Right lobe of liver (tissue), 4 donors: ENCODE data around the gene VWA7.

ENCODE experiments used
- CTCF ChIP-seq, 4 donors: fragments of 200-600 bp in 3 of 4; fragments of 450-650 bp in 1 of 4; IDR thresholded peaks; one replicate each; pipeline versions ENCODE4 v1.5.1 to v1.8.0; 2016 to 2022; ENCODE audit warnings: antibody characterized with exemption in 4 of 4, mild to moderate bottlenecking in 2 of 4
- POLR2A ChIP-seq: fragments of 450-650 bp; IDR thresholded peaks from one replicate; pipeline ENCODE4 v1.6.1; 2017; ENCODE audit warnings: antibody characterized with exemption, mild to moderate bottlenecking
- donor health status: DM: no; HTN: no; CAD: no.
- donor health status: DM: no; HTN: no; CAD: no.
- donor health status: DM: no; HTN: yes; CAD: no.

- TF ChIP-seq CTCF (IDR thresholded peaks at IDR 0.05) (no peak), POLR2A (no peak)
These were observed 50.0 kb downstream of the VWA7 start for GRCh38 chr6:31727034-31727716.
